ENCODE results near the gene SPPL2C.

The SPPL2C gene

GRCh38 chr17:45839442-45839841, 5.2 kb upstream of the SPPL2C start:
- TF ChIP-seq CTCF (IDR thresholded peaks at IDR 0.05), result no peak

- no peak for TF ChIP-seq CTCF (IDR thresholded peaks at IDR 0.05)
These were observed 3.5 kb upstream of the SPPL2C start for GRCh38 chr17:45841186-45841585.

- TF ChIP-seq CTCF (IDR thresholded peaks at IDR 0.05), result no peak
These were observed 2.7 kb upstream of the SPPL2C start for GRCh38 chr17:45841883-45842525.

- no peak for TF ChIP-seq CTCF (IDR thresholded peaks at IDR 0.05)
These were observed 959 bp upstream of the SPPL2C start for GRCh38 chr17:45843722-45844121.

- no peak for TF ChIP-seq CTCF (IDR thresholded peaks at IDR 0.05)
These were observed 900 bp downstream of the SPPL2C start for GRCh38 chr17:45845376-45846185.

GRCh38 chr17:45846223-45846622, 1.5 kb downstream of the SPPL2C start:
- TF ChIP-seq CTCF (IDR thresholded peaks at IDR 0.05), result no peak

- TF ChIP-seq CTCF (IDR thresholded peaks at IDR 0.05), result no peak
These were observed 2.0 kb downstream of the SPPL2C start for GRCh38 chr17:45846646-45847045.
